ENCODE measurements around the gene CRHR2.
"Not testable (repeated sequence)": the region's sequence is repeated elsewhere in the genome, so short reads cannot be mapped to it uniquely, and the experiment has no call there.

- TF ChIP-seq CTCF (conservative IDR thresholded peaks at IDR 0.05); ZFX (IDR thresholded peaks at IDR 0.05): not testable (repeated sequence)
Measured at GRCh38 chr7:30719434-30719833, 37.2 kb upstream of the CRHR2 start.

Measured in C4-2B (cell line).